ENCODE measurements around the gene GNLY.

GNLY gene

DNA sequence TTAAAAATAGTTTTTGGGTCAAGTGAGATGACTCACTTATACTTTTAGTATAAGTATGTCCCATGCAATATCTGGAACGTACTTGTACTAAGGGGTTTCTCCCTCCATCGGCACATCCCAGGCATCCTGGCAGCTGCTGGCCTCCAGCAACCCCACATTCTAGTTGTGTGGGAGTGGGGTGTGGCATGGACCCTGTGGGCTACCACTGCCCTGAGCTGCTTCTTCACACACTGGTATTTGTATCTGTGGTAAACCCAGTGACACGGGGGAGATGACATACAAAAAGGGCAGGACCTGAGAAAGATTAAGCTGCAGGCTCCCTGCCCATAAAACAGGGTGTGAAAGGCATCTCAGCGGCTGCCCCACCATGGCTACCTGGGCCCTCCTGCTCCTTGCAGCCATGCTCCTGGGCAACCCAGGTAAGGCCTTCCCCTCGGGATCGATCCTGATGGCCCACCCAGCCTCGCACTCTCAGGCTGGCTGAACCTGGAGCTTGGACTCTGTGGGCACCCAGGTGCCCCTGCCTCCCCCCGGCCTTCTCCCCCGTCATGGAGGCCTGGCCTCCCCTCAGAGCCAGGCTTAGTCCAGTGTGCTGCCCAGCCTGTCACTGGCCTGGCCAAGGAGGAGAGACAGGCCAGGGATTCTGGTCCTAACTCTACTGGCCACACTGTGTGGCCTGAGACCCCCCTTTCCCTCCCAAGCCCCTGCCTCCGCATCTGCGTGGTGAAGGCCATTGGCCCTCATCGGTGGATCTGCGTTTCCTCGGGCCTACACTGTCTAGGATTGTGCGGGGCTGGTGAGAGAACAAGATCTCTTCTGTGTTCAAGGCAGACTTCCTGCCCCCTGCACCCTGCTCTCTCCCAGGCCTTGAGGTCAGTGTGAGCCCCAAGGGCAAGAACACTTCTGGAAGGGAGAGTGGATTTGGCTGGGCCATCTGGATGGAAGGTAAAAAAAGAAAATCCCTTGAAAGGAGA lies at the start of gene GNLY:
TSS of gene GNLY (plus strand) at position 307 of the 974 bp plus-strand sequence. CDS start at position 368, 61 bp downstream.
- H3K4me3 ChIP-seq (ENCODE audit: control insufficient read depth, low read depth, low read length): no peak within 1 kb of the TSS
- DNase-seq (ENCODE audit: low read depth): no peak
- no peak for TF ChIP-seq CTCF (IDR thresholded peaks at IDR 0.05; ENCODE audit: control insufficient read depth, insufficient read depth, low read depth, low read length, missing control alignments)

- H3K4me3 ChIP-seq (ENCODE audit: control insufficient read depth, low read depth, low read length): no peak overlapping the region
- DNase-seq (ENCODE audit: low read depth): no peak
- no peak for TF ChIP-seq CTCF (IDR thresholded peaks at IDR 0.05; ENCODE audit: control insufficient read depth, insufficient read depth, low read depth, low read length, missing control alignments)
Observed at GRCh38 chr2:85644909-85645308, 49.2 kb upstream of the GNLY start.

- TF ChIP-seq CTCF (IDR thresholded peaks at IDR 0.05; ENCODE audit: control insufficient read depth, insufficient read depth, low read depth, low read length, missing control alignments): no peak
- DNase-seq (ENCODE audit: low read depth): no peak
- no peak overlapping the region for H3K4me3 ChIP-seq (ENCODE audit: control insufficient read depth, low read depth, low read length)
Observed at GRCh38 chr2:85646166-85646565, 48.0 kb upstream of the GNLY start.

- H3K4me3 ChIP-seq (ENCODE audit: control insufficient read depth, low read depth, low read length): no peak overlapping the region
- TF ChIP-seq CTCF (IDR thresholded peaks at IDR 0.05; ENCODE audit: control insufficient read depth, insufficient read depth, low read depth, low read length, missing control alignments): no peak
Observed at GRCh38 chr2:85647823-85648526, 46.2 kb upstream of the GNLY start.

GRCh38 chr2:85648619-85649018 lies 45.5 kb upstream of the GNLY start:
- DNase-seq (ENCODE audit: low read depth): no peak
- peak; percentile 71 for TF ChIP-seq CTCF (IDR thresholded peaks at IDR 0.05; ENCODE audit: control insufficient read depth, insufficient read depth, low read depth, low read length, missing control alignments)
- no peak overlapping the region for H3K4me3 ChIP-seq (ENCODE audit: control insufficient read depth, low read depth, low read length)

More at GRCh38 chr2:85647823-85648526, 46.2 kb upstream of the GNLY start:
- DNase-seq (ENCODE audit: low read depth): no peak

GRCh38 chr2:85649201-85650190 lies 44.7 kb upstream of the GNLY start:
- no peak for TF ChIP-seq CTCF (IDR thresholded peaks at IDR 0.05; ENCODE audit: control insufficient read depth, insufficient read depth, low read depth, low read length, missing control alignments)
- DNase-seq (ENCODE audit: low read depth): peak; percentile 55
- H3K4me3 ChIP-seq (ENCODE audit: control insufficient read depth, low read depth, low read length): no peak overlapping the region

Measured in AG09309 (cell line).